ENCODE results near the gene TP53I13.

Gene TP53I13

DNA sequence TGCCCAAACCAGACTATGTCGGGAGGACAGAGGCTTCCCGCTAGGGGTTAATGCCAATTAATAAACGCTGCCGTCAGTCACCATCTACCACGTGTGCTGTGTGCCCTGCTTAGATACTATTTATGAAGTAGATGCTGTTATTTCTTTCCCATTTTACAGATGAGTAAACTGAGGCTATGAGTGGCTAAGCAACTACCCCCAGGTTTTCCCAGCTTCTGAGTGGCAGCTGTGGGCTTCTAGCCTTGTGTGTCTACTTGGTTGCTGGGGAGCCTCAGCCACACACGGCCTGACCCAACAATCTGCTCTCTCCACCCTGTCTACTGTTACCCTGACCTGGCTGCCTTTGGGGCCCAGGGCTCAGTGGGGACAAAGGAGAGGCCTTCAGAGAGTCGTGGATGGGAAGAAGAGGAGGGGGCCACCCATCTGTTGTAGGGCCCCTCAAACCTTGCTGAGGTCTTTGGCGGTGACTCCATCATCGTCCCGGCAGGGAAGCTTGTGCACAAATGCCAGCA, 13.8 kb downstream of the TP53I13 start:
- DNase-seq = no peak

DNA sequence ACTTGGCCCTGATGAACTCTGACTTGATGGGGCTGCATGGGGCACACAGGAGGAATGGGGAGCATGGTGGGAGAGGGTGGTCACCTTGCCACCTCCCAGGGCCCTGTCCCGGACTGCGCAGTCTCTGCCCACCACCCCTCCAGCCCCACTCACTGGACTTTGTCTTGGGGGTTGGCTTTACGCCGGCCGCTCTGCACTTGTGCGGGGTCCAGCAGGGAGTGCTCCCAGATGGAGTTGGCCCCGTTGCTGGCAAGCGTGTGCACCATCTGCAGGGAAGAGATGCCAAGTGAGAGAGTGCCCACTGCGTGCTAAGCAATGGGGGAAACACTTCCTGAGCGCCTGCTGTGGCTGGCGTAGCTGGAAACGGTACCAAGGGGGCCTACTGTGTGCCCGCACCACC, 14.3 kb downstream of the TP53I13 start:
- no peak for DNase-seq

DNA sequence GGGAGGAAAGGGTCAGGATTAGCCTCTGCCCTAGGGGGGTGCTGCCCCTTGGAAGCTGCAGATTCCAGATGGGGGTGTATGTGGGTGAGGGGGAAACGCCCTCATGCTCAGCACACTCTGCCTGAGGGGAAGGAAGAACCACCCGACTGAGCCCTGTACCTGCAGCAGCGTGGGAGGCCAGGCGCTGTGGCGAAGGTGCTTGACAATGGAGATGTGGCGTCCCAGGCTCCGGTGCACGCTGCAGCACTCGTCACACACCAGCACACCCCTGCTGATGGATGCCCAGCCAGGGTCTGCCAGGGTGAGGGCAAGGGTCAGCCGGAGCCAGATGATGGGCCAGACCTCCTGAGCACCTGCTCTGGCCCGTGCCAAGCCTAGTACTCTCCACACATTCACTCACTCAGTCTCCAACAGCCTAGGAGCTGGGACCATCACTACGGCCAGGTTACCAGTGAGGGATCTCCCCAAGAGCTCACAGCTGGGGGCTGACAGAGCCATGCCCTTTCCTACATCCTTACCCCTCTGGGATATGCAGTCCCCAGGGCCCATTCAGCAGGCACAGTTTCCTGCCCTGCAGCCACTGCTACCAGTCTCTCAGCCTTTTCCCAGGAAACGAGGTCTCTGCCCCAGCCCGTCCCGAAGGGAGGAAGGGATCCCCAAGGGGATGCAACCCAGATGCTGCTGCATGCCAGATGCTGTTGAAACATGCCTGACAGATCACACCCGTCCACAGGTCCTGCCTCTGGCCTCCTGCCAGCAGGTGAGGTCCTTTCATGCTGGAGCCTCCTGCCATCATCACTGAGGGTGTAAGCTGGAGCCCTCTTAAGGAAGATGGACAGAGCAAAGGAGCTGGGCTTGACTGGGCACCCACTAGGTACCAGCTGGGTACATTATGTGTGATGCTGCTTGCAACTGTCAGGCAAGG, 15.1 kb downstream of the TP53I13 start:
- no peak for DNase-seq

DNA sequence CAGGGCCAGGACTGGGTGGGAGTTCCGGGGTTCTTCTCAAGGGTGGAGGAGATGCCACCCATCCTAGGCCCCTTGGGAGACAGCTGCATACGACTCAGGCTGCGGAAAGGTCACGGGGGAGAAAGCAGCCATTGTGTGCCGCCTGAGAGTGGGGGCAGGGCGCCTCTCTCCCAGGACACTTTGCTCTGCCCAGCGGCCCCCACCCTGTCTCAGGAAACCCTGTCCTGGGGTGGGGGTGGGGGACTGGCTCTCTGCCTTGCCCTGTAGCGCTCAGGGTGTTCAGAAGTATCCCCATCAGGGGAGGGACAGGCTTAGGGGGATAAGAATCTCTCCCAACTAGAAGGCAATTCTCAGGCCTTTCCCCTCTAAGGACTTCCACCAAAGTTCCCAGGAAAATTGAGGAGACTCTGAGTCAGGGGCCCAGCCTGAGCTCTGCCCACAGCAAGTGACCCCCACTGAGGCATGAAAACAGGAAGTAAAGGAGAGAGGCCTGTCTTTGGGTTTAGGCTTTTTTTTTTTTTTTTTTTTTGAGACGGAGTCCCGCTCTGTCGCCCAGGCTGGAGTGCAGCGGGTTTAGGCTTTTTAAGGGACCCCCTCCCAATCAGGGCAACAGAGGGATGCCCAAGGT, 16.1 kb downstream of the TP53I13 start:
- DNase-seq = peak; percentile 22

DNA sequence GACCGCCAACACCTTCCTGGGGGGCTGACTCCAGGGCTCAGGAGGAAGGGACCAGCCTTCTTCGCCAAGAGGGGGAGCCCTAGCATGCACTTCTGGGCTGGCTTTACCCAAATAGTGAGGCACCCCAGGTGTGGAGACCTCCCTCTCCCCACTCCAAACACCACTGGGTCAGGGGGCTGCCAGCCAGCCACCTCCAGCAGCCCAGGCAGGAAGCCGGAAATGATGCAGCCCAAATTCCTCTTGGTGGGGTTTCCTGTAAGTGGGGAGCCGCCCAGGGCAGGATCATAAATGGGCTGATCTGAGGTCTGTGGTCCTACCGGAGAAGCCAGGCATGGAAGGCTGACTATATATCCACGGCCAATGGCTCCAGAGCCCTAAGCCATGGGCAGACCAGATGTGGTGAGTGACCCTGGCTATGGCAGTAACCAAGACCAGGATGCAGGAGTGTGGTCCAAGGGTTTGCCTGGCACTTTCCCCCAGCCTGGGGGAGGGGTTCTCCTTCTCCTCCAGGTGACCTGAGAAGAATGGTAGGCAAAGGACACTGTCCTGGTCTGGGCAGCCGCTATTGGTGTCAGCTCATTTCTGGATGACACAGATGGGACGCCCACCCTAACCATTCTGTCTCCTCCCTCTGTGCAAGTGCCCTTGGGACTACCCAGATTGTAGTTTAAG, 16.7 kb downstream of the TP53I13 start:
- DNase-seq = no peak

DNA sequence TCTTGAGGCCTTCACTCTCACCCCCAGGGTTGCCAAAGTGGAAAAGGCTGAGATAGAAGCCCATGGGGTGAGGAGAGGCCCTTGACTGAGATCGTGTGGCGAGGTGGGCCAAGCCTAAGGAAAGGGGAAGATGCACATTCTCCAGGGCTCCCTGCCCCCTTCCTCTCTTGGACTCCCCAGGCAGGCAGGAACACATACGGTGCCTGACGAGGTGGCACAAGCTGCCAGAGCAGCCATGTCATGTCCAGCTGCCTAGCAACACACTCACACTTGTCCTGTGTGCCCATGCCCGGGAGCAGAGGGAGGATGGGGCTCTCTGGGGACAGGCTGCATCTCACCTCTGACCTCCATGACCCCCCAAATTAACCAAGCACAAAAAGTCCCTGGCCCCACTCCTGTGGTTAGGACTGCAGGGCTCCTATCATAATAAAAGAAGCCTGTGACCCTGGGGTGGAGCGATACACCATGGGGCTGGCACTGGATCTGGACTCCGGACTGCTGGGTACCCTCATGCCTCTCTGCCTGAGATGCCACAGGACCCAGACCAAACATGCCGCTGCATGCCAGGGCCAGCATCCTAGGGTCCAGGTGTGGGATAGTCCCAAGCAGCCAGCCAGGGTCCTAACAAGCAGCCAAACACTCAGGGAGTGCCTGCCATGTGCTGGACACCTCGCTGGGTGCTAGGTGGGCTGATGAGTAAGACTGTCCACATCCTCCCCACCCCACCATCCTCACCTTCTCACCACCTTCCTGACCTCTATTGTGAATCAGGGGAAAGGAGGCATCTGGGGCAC, 18.4 kb downstream of the TP53I13 start:
- no peak for DNase-seq

DNA sequence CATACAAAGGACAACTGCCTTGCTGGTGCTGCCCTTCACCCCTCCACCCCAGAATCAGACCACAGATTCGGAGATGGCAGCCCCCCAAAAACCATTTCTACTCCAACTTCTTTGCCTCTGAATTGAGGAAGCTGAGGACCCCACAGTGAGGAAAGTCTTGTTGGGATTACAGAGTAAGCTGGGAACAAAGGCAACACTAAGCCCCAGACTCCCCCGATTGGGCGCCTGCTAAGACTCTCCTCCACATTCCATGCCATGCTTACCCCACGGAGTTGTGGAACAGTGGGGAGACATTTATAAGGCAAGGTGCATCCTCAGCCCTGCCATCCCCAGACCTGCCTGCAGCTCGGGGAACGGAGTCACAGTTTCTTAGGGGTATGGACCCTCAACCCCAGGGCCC, 19.1 kb downstream of the TP53I13 start:
- no peak for DNase-seq

DNA sequence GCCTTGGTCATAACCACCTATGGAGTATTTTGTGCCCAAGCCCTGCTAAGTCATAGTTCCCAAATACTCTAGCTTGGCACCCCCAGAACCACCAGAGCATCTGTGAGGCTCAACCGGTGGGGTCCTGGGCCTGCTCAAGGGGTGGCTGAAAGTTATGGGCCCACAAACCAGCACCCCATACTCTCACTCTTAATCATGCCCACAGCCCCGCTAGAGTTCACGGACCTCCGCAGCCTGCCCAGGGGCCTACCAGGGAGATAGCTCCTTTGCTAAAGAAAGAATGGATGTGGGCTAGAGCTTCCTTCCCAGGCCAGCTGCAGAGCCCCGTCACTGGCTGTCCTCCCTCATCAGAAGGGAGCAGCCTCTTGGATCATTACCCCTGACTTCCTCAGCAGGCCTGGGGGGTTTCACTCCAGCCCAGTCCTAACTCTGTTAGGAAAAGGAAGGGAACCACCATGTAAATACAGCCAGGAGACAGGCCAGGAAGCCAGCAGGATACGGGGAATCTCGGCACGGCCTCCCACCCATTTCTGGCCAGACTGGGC, 19.6 kb downstream of the TP53I13 start:
- peak; percentile 14 for DNase-seq

DNA sequence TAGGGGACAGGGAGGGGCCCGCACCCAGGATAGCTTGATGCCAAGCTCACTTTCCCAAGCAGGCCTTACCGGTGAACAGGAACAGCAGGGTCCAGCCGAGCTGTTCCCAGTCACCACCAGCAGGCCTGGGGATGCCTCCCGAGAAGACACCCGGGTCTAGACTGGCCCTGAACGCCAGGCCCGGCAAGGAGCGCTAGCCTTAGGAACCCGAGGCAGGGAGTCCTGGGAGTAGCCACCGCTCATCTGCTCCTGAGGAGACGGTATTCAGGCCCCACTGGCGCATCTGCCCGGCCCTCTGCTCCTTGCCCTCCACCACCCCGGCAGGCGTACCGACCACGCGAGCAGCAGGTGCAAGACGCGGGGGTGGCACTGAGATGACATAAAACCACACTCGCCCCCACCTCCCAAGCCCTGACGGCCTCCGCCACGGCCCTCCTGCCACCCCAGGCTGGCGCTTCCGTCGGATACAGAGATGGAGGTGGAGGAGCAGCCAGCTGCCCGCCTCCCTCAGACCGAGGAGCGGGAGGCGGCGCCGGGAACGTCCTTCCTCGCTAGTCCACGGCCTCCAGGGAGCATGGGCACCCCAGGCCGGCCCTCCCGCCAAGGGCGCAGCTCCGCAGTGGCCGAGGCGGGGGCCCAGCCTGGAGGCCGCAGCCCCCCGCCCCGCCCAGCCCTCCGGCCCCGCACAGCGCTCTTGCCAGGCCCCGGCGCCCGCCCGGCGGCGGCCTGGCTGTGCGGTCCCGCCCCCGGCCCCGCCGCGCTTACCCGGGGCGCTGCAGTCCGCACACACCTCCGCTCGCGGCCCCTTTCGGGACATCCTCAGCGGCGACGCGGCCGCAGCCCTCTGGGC, 20.3 kb downstream of the TP53I13 start:
- DNase-seq = peak; percentile 20

DNA sequence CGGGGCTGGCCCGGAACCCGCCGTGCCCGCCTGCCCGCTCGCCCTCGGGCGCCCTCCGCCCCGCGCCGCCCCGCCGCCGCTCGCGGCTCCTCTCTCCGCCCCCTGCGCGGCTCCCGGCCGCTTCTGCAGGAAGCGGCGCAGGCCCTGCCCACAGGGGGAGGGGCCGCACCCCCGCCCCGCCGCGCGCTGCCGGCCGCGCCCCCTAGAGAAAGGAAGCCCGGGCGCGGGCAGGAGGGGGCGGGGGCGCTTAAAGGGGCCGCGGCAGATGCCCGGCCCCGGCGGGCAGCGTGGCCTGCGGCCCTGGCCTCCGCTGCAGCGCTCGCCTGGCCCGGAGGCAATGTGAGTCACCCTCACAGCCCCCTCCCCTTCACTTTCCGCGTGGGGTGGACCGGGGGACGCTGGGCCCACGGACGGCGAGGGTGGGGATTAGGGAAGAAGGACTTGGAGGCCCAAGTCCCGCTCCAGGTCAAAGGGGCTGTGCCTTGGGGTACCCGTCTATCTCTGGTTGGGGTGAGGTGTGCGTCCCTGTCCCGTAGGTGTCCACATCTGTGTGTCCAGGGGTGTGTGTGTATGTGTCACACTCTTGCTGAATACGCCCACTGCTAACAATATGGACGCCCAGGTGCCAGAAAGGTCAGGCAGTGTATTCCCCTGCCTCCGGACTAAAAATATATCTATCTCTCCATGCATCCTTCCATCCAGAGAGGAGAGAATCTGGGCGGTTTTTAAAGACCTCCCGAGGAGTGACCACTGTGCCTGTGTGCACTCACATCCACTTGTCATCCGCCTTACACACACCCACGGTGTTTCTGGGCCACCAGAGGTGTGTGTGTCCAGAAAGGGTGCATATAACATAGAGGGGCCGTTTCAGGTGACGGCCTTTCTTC, 21.3 kb downstream of the TP53I13 start, which contains the start of gene GIT1:
TSS of gene GIT1 (minus strand) at position 125 of the 887 bp plus-strand sequence. CDS start 270 bp downstream, outside the sequence.
- peak; percentile 89 for DNase-seq

DNA sequence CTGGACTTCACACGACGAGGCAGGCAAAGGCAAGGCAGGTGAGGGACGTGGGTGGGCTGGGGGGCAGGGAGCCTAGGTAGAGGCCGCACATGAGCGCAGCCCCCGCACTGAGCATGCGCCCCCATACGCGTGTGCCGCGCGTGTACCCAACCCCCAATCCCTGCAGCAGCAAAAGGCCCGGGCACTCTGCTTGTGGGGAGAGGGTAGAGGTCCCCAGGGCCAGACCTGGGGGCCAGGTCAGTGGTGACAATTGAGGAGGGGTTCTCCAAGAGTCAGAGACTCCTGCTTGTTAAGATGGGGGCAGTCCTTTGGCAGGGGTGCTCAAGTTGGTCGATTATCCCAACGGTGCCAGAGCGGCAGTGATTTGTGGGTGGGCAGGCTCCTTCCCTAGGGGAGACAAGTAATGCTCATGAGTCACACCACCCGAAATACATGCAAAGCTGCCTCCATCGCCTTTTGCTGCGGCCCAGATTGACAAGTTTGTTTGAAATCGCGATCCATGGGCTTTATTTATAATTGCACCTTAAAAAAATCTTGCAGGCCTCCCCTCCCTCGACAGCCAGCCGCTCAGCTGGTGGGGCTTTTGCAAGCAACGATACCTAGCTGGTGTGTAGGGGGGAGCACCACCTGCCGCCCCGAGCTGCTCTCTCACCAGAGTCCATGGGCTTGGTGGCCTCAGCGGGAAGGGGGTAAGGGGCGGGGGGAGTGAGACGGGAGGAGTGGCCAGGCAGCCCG, 22.1 kb downstream of the TP53I13 start:
- DNase-seq = peak; percentile 34

DNA sequence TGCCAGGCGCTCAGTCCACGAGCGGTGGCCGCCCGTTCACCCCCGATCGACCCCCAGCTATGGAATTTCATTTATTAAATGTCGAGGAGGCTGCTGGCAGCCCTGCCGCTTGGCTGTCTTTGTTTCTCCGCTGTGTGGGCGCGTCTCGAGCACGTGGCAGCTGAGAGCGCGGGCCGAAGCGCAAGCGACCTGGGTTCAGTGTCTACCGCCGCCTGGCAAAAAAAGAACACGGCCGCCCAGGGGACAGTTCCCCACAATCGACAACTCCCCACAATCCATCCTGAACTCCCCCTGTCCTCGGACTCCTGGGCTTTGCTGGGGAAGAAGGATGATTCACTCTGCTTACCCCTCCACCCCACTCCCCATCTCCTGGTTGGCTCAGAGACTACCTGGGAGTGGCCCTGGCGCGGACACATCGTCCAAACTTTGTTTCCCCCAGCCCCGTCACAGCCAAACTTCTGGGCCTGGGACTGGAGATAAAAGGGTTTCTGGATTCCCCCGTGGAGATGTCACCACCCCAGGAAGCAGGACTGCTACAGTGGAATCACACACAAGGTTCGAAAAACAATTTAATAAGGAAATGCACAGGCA, 22.7 kb downstream of the TP53I13 start:
- DNase-seq = peak; percentile 19

DNA sequence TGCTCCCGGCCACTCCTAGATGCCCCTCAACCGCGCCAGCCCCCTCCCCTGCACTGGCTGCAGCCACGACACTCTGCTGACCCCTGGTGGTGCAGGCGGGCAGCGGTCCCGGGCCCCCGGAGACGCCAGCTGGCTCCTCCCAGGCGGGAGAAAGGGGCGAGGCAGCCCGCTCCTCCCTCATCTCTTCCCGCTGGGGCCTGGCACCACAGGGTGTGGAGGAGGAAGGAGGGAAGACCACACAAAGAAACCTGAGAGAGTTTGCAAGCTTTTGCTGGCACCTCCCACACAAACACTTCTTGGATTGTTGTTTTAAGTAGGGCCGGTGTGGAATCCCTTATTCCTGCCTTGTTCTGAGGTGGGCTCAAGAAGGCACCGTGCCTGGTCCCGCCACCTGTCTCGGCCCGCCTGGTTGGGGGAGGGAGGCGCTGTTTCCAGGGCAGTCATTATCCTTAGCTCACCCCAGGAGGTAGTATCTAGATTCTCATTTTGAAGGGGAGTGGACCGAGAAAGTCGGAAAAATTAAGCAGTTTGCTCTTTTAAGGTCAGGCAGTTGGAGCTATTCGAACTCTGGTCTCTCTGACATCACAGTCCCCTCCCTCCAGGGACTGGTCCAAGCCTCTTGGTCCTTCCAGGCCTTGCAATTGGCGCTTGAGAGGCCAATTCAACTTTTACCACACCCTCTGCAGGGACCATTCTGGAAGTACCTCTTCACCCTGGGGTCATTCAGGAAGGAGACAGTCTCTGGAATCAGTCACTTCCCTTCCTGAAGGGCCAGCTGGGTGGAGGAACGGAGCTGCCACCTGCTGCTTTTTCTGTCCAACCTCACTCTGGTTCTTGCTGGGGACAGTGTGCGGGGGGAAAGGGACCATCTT, 23.5 kb downstream of the TP53I13 start:
- peak; percentile 59 for DNase-seq

DNA sequence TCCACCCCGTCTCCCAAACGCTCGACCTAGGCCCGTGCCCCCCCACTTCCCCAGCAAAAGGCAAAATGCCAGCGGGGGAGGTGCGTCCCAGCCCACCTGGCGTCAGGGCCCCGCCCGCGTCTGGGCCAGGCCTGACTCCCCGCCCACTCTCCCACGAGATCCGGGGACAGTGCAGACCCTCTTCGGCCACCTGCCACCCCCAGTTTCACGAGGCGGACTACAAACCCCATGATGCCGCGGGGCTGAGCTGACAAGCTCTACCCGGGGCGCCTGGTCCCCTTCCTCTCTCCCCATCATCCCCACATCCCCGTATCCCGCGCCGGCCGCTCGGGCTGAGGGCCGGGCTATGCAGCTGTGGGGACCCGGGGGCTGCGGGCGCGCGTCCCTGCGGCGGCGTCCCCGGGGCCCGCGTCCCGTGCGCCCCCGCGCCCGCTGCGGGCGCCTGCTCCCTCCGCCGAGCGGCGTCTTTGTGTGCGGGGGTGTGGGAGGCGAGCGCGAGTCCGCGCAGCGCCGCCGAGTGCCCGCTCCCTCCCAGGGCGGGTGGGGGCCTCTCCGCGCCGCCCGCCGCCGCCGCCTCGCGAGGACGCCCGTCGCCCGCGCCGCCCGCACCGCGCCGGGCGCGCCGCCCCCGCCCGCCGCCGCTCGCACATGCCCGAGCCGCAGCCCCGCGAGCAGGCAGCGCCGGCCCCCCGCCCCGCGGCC, 24.5 kb downstream of the TP53I13 start, which contains the start of gene ANKRD13B:
TSS of gene ANKRD13B (plus strand) at position 283 of the 702 bp plus-strand sequence. CDS start 490 bp downstream, outside the sequence.
- no peak for DNase-seq

DNA sequence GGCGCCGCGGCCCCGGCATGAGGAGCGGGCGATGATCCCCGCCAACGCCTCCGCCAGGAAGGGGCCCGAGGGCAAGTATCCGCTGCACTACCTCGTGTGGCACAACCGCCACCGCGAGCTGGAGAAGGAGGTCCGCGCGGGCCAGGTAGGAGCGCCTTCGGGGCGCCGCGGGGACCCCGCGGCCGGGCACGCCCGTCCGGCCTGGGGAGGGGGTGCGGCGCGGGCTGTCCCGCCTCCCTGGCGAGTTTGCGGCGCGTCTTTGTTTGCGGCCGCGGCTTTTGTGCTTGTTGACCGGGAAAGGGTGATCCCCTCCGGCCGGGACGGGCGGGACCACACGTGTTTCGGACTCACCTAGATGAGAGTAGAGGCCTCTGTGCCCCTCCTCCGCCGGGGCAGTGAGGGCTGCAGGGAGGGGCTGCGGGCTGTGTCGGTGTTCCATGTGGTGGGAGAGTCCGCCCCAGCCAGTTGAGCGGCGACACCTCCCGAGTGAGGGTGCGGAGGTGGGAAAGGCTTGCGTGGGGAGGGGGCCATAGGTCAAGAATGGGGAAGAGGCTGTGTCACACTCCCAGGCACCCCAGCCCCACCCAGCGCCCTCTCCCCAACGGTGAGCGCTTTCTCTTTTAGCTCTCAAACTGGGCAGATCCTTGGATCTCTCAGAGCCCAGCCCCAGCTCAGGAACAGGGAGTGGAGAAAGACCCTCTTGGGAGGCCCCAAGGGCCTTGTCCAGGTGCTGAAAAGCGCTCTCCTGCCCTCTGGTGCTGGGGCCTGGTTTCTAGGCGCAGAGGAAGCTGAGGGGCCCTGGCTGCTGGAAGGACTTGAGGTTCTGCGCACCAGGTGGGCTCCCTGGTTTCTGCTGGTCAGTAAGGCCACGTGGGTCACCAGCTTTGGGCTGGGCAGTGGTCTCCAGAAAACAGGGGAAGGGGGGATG, 25.4 kb downstream of the TP53I13 start:
- DNase-seq = no peak

DNA sequence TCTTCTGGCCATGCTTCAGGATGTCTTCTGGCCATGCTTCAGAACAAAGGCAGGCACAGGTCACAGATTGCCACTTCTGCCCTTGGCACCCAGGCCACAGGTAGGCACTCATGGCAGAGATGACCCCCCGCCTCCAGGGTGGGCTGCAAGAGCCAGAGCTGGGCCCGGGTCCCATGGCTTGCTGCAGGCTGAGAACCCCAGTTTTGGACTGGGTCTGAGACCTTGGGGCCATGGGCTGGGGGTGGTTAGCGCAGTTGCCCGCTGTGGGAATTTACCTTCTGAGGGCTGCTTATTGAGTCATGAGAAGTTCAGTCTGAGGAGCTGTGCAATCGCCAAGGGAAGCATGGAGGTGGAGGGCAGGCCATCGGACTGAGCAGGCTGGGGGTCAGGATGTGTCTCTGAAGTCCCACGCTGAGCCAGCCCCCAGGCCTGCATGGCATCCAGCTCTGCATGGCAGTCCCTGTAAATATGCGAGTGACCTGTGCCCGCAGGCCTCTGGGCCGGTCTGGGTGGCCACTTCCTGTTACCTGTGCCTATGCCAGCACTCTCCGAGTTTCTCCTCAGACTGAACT, 26.1 kb downstream of the TP53I13 start:
- no peak for DNase-seq

All from inflammatory macrophage treated with lipopolysaccharide for 4 hours (primary cell).